22Rv1 (cell line): ENCODE data around the gene TIGIT.

ENCODE experiments used
- H3K27ac ChIP-seq: fragments of 450-650 bp; 2 replicates; pipeline ENCODE4 v1.5.1; 2017
- ZFX ChIP-seq: fragments of 450-650 bp; IDR thresholded peaks from 2 replicates; pipeline ENCODE4 v1.6.1; 2017; ENCODE audit warnings: antibody characterized with exemption, borderline replicate concordance
- TF ChIP-seq, protein P1 (sequence below): fragments of 450-650 bp; IDR thresholded peaks from 2 replicates; pipeline ENCODE4 v1.5.1; 2017; ENCODE audit warnings: mild to moderate bottlenecking

Gene TIGIT

DNA sequence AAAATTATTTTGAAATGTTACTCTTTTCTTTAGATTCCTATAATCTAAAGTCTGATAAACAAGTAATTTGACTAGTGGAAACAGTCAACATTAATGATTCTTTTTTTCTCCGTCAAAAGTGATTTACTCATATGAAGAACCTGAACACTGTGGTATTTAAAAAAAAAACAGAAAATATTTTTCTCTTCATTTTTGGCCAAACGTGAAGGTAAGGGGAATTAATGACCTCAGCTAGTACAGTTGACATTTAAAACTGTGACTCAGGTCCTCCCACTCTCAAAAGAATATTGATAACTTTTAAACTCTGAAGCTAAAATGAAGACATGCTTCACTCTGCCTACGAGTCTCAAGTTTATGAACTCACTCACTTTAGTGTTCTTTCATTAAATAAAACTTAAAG, 34.5 kb downstream of the TIGIT start:
- no peak for TF ChIP-seq ZFX
- TF ChIP-seq, protein P1, sequence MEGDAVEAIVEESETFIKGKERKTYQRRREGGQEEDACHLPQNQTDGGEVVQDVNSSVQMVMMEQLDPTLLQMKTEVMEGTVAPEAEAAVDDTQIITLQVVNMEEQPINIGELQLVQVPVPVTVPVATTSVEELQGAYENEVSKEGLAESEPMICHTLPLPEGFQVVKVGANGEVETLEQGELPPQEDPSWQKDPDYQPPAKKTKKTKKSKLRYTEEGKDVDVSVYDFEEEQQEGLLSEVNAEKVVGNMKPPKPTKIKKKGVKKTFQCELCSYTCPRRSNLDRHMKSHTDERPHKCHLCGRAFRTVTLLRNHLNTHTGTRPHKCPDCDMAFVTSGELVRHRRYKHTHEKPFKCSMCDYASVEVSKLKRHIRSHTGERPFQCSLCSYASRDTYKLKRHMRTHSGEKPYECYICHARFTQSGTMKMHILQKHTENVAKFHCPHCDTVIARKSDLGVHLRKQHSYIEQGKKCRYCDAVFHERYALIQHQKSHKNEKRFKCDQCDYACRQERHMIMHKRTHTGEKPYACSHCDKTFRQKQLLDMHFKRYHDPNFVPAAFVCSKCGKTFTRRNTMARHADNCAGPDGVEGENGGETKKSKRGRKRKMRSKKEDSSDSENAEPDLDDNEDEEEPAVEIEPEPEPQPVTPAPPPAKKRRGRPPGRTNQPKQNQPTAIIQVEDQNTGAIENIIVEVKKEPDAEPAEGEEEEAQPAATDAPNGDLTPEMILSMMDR = no peak
- H3K27ac ChIP-seq = no peak overlapping the region

DNA sequence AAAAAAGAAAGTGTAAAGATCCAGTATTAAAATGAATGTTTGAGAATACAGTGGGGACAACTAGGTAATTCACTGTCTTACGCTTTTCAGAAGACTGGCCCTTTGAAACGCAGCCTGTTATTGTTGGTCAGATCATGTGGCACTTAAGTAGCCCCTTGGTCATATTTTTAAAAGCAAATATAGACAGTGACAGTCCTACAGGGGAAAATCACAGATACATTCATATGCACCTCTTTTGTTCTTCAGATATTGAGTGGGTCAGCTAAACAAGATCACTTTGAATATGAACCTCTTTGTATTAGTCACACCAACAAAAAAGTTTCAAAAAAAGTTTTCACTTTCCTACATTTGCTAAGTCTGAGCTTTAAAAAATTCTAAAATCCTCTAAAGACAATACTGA, 36.0 kb downstream of the TIGIT start:
- no peak overlapping the region for H3K27ac ChIP-seq
- no peak for TF ChIP-seq ZFX
- TF ChIP-seq, protein P1 = no peak

DNA sequence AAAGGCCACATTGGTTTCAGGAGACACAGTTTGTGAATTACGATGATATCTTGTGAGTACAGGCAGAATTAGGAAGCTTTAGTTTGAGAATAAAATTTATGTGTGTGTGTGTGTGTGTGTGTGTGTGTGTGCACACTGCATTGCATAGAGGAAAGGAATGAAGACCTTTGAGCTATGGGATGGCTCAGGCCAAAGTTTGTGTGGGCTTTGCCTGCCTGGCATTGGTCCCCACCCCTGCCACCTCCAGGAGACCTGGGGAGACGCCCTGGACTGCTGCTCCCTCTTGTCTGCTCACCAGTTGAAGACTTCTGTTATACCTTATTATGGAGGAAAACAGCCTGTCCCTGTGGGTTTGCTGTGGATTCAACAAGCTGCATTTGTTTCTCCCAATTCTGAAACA, 37.2 kb downstream of the TIGIT start:
- no peak overlapping the region for H3K27ac ChIP-seq
- no peak for TF ChIP-seq ZFX
- TF ChIP-seq, protein P1 = no peak

DNA sequence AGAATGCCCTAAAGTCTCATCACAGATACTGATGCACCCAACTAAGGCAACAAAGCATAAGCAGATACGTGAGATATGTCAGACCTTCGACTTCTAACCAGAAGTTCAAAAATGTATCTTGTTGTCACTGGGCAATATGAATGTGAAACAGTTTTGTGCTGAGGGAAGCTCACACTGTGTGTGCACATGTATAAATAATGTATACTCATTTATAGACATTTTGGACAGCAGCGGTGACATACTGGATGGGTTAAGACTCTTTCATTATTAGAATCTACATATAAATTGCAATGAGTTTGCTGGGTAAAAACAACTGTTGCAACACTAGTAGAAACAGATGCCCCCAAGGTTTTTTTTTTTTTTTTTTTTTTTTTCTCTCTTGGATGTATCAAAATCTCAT, 37.9 kb downstream of the TIGIT start:
- H3K27ac ChIP-seq = no peak overlapping the region
- no peak for TF ChIP-seq ZFX
- TF ChIP-seq, protein P1 = no peak

DNA sequence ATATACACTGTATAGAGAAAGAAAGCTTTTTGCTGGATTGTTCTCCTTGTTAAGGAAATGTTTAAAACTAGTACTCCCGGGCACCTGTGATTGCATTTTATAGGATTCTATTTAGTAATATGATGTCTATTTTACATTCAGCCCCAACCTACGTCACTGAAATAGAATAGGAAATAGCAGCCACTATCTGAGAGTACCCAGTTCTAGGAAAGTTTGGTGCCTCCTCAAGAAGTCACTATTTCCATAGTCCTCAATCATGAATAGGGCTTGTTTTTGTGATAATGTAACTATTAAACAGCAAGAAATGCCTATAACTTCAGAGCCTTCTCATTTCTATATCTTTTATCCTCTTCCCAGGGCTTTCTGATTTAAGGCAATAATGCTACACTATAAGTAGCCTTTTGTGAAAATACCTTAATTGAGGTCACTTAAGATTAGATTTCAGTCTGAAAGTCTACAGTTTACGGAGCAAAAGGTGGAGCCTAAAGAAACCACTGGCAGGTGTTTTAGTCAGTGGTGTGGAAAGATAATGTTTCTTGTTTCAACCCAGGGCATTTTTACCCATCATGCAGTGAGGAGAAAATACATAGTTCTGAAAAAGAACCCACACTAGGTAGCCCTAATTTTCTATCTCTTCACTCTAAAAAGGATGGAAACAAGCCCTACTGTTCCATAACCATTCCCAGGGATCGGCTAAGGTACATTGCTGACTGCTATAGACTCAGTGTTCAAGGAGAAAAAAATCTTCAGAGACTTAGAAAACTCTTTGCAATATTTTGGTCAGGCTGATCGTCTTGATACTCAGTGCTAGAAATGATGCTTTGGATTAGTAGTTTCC, 38.7 kb downstream of the TIGIT start:
- H3K27ac ChIP-seq = no peak overlapping the region
- TF ChIP-seq, protein P1 = no peak
- no peak for TF ChIP-seq ZFX

DNA sequence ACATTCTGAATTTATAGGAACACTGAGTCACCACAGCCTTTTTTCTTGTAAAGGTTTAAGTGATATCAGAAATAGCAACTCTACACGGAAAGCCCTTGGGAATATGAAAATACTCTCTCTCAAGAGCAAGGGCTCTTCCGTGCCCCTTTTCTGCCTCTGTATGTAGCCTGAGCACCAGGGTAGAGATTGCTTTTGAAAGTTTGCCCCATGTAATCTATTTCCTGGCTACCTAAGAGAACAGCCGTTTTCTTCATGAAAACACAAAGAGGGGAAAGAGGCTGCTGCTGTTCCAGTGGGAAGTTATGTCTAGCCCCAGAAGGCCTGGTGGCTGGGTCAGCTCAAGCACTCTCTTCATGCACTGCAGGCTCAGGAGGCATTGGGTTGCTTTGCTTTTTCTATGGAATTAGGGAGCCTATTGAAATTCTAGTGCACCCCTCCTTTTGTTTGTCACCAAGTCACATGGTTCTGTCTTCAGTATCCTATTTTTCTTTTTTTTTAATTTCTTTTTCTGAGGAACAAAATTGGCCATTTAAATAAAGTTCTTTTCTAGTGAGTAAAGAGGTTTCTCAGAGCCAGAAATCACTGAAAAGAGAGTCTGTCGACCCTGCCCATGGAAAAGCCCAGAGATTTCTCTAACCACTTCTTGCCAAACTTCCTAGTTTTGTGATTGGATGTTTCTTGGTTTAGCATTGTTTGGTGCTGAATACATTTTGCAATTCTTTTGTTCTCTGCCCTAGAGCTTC, 39.5 kb downstream of the TIGIT start:
- TF ChIP-seq, protein P1 = no peak
- TF ChIP-seq ZFX = no peak
- no peak overlapping the region for H3K27ac ChIP-seq

DNA sequence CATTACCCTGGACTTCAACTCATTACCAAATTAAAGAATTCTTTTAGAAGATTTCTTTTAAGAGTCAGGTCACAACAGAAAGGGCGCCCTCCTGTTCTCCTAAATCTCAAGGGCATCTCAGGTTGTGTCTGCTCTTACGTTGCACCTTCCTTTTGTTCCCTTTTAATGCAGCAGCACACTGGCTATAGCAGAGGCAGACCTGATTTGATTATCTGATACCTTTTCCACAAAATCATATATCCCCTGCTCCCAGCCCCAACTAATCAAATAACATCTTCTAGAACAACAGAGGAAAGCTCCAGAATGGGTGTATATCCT, 40.1 kb downstream of the TIGIT start:
- no peak overlapping the region for H3K27ac ChIP-seq
- TF ChIP-seq, protein P1 = no peak
- TF ChIP-seq ZFX = no peak
